Embryonic facial prominence (tissue), 1 donor: ENCODE data around the gene LRP11.

ENCODE experiments used
- DNase-seq: peaks from one replicate; pipeline ENCODE4 v3.0.0-alpha.2; 2016; ENCODE audit errors: extremely low spot score

Gene LRP11

GRCh38 chr6:149782337-149782736, 81.8 kb downstream of the LRP11 start:
- DNase-seq = no peak

- DNase-seq = no peak
These were observed 82.4 kb downstream of the LRP11 start for GRCh38 chr6:149781715-149782114.

- DNase-seq = no peak
These were observed 84.6 kb downstream of the LRP11 start for GRCh38 chr6:149779644-149779963.

GRCh38 chr6:149777624-149778023, 86.5 kb downstream of the LRP11 start:
- DNase-seq = no peak

GRCh38 chr6:149771925-149772324, 92.2 kb downstream of the LRP11 start:
- no peak for DNase-seq

- no peak for DNase-seq
These were observed 93.0 kb downstream of the LRP11 start for GRCh38 chr6:149771185-149771584.

- DNase-seq = no peak
These were observed 94.5 kb downstream of the LRP11 start for GRCh38 chr6:149769676-149770075.
